ENCODE measurements around the gene RPS14. TPM values are rescaled to one million over a fixed set of nuclear protein-coding genes. Genes with fewer than 3 reads are reported as not detected.
A peak's percentile ranks its signal among the peaks of the same experiment; 100 is the strongest.

RPS14 gene
- total RNA-seq, 1 experiment from 2014 or later = 2,031 TPM

DNA sequence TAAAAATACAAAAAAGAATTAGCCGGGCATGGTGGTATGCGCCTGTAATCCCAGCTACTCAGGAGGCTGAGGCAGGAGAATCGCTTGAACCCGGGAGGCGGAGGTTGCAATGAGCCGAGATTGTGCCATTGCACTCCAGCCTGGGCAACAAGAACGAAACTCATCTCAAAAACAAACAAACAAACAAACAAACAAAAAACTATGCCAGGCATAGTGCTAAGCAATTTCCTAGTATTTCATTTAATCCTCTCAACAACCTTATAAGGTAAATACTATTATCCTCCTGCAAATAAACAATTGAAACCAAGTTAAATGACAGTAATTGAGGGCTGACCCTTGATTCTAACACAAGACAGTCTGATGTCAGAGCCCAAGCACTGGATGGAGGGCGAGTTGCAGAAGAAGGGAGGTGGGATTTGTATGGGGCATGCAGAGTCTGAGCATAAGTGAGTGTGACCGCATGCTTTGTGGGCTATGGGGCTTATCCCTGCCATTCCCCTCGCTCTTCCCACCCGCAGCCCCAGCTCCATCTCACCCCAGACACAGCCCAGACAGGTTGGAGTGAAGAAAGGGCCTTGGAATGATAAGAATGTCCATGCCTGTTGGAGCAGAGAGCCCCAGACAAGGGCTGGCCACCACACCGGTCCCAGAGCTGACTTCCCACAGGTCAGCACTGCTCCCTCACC is 24.3 kb upstream of the RPS14 start:
- peak; percentile 41 for DNase-seq
- Histone ChIP-seq H3K9me2 (replicated peaks; ENCODE audit: low read length) (no peaks in the 10 kb centered on the region), H3K9me3 (ENCODE audit: low read length) (no peaks in the 10 kb centered on the region), H3K9ac (ENCODE audit: low read length) (no peak overlapping the region), H2AFZ (ENCODE audit: low read length) (no peak overlapping the region), H3K79me2 (ENCODE audit: low read length) (no peaks in the 10 kb centered on the region), H3F3A (ENCODE audit: low read length, unreplicated experiment) (no peaks in the 10 kb centered on the region), H3K4me2 (ENCODE audit: low read length) (no peak overlapping the region), H3K36me3 (ENCODE audit: low read depth, low read length) (no peaks in the 10 kb centered on the region), H3K27ac (ENCODE audit: low read length) (no peak overlapping the region), H4K20me1 (ENCODE audit: low read length) (no peaks in the 10 kb centered on the region), H3K4me1 (ENCODE audit: insufficient read depth, low read length) (peaks cover 22% of the 10 kb centered on the region), H3K4me3 (ENCODE audit: low read length) (no peak overlapping the region), H3K27me3 (ENCODE audit: low read length) (no peaks in the 10 kb centered on the region)
- ChIA-PET CTCF (no interaction called here), POLR2A (ENCODE audit: unreplicated experiment) (interaction anchor here (0.6 kb wide), 1 partner anchor 17 kb away, joined by 8 read pairs; no protein-coding TSS in a partner anchor)
- no TSS peak for BruUV-seq (replicated peaks)
- 0 out of 2 replicates have a peak, but pooled peaks have one; percentile 9 for ATAC-seq
- TF ChIP-seq EZH2 (IDR thresholded peaks at IDR 0.05; ENCODE audit: low read length, unreplicated experiment) = no peak
- TF ChIP-seq, protein P1, sequence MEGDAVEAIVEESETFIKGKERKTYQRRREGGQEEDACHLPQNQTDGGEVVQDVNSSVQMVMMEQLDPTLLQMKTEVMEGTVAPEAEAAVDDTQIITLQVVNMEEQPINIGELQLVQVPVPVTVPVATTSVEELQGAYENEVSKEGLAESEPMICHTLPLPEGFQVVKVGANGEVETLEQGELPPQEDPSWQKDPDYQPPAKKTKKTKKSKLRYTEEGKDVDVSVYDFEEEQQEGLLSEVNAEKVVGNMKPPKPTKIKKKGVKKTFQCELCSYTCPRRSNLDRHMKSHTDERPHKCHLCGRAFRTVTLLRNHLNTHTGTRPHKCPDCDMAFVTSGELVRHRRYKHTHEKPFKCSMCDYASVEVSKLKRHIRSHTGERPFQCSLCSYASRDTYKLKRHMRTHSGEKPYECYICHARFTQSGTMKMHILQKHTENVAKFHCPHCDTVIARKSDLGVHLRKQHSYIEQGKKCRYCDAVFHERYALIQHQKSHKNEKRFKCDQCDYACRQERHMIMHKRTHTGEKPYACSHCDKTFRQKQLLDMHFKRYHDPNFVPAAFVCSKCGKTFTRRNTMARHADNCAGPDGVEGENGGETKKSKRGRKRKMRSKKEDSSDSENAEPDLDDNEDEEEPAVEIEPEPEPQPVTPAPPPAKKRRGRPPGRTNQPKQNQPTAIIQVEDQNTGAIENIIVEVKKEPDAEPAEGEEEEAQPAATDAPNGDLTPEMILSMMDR (conservative IDR thresholded peaks at IDR 0.05; ENCODE audit: low read depth, low read length) = no peak
- no peak for TF ChIP-seq EZH2phosphoT487 (IDR thresholded peaks at IDR 0.05; ENCODE audit: borderline replicate concordance, low read length)
- intact Hi-C loops (cut with micrococcal nuclease) = no loop called here

DNA sequence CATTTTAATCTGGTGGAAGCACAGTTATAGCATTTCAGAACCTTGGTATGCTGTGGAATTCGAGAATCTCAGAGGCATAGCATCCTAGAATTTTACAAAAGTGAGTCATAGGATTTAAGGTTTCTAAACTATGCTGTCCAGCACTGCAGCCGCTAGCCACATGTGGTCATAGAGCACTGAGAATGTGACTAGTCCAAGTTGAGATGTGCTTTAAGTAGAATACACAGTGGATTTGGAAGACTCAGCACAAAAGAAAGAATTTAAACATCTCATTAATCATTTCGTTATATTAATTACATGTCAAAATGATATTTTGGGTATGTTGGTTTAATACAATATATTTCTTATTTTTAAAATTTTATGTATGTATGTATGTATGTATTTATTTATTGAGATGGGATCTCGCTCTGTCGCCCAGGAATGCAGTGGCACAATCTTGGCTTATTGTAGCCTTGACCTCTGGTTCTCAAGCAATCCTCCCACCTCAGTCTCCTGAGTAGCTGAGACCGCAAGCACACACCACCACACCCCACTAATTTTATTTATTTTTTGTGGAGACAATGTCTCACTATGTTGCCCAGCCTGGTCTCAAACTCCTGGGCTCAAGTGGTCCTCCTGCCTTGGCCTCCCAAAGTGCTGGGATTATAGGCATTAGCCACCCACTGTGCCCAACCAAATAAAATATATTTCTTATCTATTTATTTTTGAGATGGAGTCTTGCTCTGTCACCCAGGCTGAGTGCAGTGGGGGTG is 20.4 kb upstream of the RPS14 start:
- Histone ChIP-seq H3K9me3 (ENCODE audit: low read length) (no peaks in the 10 kb centered on the region), H3K4me3 (ENCODE audit: low read length) (no peak overlapping the region), H3F3A (ENCODE audit: low read length, unreplicated experiment) (no peaks in the 10 kb centered on the region), H3K9me2 (replicated peaks; ENCODE audit: low read length) (no peaks in the 10 kb centered on the region), H3K9ac (ENCODE audit: low read length) (no peak overlapping the region), H3K36me3 (ENCODE audit: low read depth, low read length) (no peaks in the 10 kb centered on the region), H4K20me1 (ENCODE audit: low read length) (no peaks in the 10 kb centered on the region), H2AFZ (ENCODE audit: low read length) (no peak overlapping the region), H3K27ac (ENCODE audit: low read length) (no peak overlapping the region), H3K4me2 (ENCODE audit: low read length) (no peak overlapping the region), H3K4me1 (ENCODE audit: insufficient read depth, low read length) (peaks cover 22% of the 10 kb centered on the region), H3K79me2 (ENCODE audit: low read length) (no peaks in the 10 kb centered on the region), H3K27me3 (ENCODE audit: low read length) (no peaks in the 10 kb centered on the region)
- TF ChIP-seq, protein P1 (conservative IDR thresholded peaks at IDR 0.05; ENCODE audit: low read depth, low read length) = no peak
- TF ChIP-seq EZH2phosphoT487 (IDR thresholded peaks at IDR 0.05; ENCODE audit: borderline replicate concordance, low read length) (no peak), EZH2 (IDR thresholded peaks at IDR 0.05; ENCODE audit: low read length, unreplicated experiment) (no peak)
- intact Hi-C loops (cut with micrococcal nuclease) = no loop called here
- POLR2A ChIA-PET (ENCODE audit: unreplicated experiment) = no interaction called here
- peak; percentile 89 for DNase-seq
- BruUV-seq (replicated peaks) = no TSS peak
- CTCF ChIA-PET = no interaction called here
- peak; percentile 89 for ATAC-seq

DNA sequence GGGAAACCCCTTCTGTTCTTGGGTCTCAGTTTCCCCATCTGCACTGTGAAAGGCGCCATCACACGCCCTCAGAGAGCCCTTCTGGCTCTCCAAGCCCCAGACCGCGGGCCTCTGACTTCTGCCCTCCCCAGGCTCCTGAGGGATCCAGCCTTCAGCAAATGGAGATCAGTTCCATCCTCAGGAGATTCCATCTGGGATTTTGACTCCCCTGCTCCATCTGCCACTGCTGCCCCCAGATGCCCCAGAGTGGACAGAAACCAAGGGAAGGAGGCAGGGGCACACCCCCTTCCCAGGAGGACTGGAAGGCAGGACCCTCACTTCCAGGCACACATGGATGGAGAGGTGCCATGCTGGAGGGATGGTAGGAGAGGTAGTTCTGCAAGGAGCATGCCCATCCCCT is 18.7 kb upstream of the RPS14 start:
- Histone ChIP-seq H2AFZ (ENCODE audit: low read length) (no peak overlapping the region), H3K79me2 (ENCODE audit: low read length) (no peaks in the 10 kb centered on the region), H3K9me2 (replicated peaks; ENCODE audit: low read length) (no peaks in the 10 kb centered on the region), H3K9me3 (ENCODE audit: low read length) (no peaks in the 10 kb centered on the region), H3K4me1 (ENCODE audit: insufficient read depth, low read length) (peaks cover 17% of the 10 kb centered on the region), H3K4me3 (ENCODE audit: low read length) (no peak overlapping the region), H3K36me3 (ENCODE audit: low read depth, low read length) (no peaks in the 10 kb centered on the region), H3K27ac (ENCODE audit: low read length) (no peak overlapping the region), H3K9ac (ENCODE audit: low read length) (no peak overlapping the region), H3K27me3 (ENCODE audit: low read length) (no peaks in the 10 kb centered on the region), H4K20me1 (ENCODE audit: low read length) (no peaks in the 10 kb centered on the region), H3K4me2 (ENCODE audit: low read length) (no peak overlapping the region), H3F3A (ENCODE audit: low read length, unreplicated experiment) (no peaks in the 10 kb centered on the region)
- no peak for ATAC-seq
- POLR2A ChIA-PET (ENCODE audit: unreplicated experiment) = interaction anchor here (0.6 kb wide), 1 partner anchor 92 kb away, joined by 16 read pairs; no protein-coding TSS in a partner anchor
- CTCF ChIA-PET = no interaction called here
- DNase-seq = no peak
- BruUV-seq (replicated peaks) = no TSS peak
- intact Hi-C loops (cut with micrococcal nuclease) = no loop called here
- no peak for TF ChIP-seq EZH2 (IDR thresholded peaks at IDR 0.05; ENCODE audit: low read length, unreplicated experiment)
- TF ChIP-seq EZH2phosphoT487 (IDR thresholded peaks at IDR 0.05; ENCODE audit: borderline replicate concordance, low read length) = no peak
- TF ChIP-seq, protein P1 (conservative IDR thresholded peaks at IDR 0.05; ENCODE audit: low read depth, low read length) = no peak

Data from PC-3 (cell line).